GM18526 (cell line): ENCODE measurements around the gene HSPH1.

Experiments
- POLR2A ChIP-seq: IDR thresholded peaks from 3 replicates; pipeline ENCODE4 v1.6.1; 2011; ENCODE audit not compliant: insufficient read length; ENCODE audit errors: extremely low read depth

Gene HSPH1

DNA sequence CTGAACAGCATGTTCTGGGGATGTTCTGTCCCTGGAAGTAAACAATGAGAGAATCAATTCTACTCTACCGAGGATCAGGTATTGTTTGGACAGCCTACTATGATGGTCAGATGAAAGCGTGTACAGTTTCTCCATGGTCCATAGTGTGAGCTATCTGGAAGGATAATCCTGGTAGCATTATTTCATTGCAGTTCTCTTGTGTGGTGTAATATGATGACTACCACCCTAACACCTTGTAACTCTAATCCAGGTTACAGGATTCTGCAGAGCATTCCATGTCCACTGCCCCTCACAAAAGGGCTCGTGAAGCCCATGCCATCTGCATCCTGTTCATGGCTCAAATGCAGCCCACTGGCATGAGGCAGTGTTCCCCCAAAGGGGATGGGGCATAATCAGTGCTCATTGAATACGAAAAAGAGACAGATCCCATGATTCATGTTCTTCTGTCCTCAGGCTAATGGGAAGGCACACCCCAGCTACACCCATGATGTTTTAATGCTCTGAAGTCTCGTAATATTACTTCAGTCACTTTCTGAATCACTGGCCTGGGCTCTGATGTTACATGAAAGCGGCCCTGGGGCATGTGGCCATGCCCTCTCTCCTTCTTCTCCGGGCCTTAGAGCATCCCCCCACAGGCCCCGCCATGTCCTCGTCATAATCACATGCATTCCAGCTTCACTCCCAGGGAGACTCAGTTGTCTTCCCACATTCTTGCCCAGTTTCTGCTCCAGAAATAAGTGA is 68.4 kb downstream of the HSPH1 start:
- no peak for TF ChIP-seq POLR2A

DNA sequence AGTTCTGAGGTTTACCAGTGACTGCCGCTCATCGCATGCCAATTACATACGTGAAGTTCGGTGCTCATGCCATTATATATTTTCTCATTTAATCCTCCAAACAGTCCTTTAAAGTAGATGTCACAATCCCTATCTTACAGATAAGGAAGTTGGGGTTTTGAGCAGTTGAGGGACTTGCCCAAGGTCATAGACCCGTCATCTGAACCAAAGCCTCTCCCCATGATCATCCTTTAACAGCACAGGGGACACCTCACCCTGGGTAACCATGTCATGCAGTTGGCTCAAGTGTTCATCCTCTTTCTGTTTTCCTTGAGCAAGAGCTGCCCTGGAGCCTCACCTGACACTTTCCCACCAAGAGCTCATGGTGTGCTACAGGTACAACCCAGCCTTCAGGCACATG is 69.1 kb downstream of the HSPH1 start:
- TF ChIP-seq POLR2A = no peak

DNA sequence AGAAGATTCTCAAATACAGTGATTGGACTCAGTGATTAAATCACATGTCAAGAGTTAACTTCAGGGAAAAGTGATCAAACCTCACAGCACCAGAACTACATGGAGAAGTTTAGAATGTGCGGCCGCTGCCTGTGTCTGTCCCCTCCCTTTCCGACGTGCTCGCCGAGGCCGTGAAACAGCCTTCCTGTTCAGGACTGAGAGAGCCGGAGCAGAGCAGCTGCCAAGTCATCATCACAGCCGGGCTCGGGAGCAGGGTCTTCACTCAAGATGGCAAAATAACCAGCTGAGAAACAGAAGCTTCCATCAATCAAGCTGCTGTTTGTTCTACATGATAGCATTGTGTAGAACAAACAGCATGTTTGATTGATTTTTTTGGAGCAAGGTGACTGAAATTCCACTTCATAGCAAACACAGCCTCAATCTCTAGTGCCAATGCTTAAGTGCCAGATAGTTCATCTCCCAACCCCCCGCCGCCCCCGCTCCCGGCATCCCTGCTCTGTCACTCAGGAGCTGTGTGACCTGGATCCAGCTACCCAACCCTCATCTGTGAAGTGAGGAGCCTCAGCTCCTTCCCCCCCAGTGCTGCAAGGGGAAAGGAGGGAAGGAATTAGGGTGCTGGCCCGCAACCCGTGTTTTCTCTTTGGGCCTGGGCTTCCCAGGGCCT is 70.6 kb downstream of the HSPH1 start:
- TF ChIP-seq POLR2A = no peak

DNA sequence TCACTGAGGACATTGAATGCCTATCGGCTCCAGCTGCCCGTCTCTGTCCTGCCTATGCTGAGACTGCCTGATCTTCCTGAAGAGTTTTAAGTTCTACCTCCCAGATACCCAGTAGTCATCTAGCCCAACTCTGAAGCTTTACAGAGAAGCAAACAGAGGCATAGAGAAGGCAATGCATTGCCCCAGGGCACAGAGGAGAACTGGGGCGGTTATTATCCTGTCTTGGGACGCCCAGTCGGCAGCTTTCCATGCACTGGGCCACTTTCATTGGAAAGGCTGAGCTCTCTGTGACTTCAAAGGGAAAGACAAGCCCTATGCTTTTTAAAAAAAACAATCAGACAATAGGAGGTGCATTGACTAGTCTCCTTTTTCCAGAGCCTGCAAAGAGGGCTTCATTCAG is 71.6 kb downstream of the HSPH1 start:
- no peak for TF ChIP-seq POLR2A

DNA sequence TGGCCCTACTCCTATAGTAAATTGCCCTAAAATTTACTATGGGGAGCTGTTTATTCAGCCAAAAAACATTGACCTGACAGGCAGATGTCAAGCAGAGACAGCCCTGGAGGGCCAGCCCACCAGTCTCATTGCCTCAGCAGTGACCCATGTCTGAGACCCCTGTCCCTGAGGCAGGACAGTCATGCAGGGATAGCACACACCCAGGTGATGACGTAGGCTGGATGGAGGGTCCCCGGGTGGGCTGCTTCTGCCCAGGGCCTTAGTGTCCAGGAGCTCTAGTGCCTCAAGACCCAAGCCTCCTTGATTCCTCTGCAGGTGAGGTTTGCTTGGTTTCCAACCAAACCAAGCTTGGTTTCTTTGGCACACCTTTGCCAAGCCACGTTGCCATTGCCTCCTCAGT is 72.1 kb downstream of the HSPH1 start:
- no peak for TF ChIP-seq POLR2A

DNA sequence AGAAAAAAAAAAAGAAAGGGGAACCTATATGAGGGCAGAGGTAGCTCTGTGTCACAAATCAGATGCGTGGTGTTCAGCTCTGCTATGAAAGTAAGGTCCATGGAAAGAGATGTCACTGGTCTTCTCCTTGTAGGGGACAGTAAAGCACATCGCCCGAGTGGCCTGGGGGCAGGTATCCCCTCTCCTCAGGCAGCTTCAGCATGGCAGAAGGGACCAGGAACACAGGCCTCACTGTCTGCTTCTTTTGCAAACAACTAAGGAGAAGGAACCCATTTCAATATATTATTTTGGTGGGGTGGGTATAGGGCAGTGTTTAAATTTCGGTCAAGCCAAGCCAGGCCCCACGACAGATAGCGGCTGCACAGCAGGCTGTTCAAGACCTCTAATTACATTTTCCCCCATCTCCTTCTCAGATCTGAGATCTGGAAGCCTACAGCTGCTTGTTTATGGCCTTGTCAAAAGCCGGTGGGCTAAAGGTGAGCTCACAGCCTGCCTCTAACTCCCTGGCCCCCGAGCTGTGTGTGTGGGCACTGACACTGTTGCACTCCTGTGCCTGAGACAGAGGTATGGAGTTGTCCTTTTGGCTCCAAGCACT is 72.8 kb downstream of the HSPH1 start:
- no peak for TF ChIP-seq POLR2A
